GM19193 (cell line): ENCODE data around the gene FAM174C.

Source experiments
- POLR2A ChIP-seq: IDR thresholded peaks from 4 replicates; pipeline ENCODE4 v1.6.1; 2011; ENCODE audit not compliant: insufficient read depth, insufficient read length; ENCODE audit errors: extremely low read depth

FAM174C gene

GRCh38 chr19:1243768-1244692 lies 31.3 kb upstream of the FAM174C start:
- no peak for TF ChIP-seq POLR2A

GRCh38 chr19:1244693-1245451 lies 30.5 kb upstream of the FAM174C start:
- TF ChIP-seq POLR2A: no peak

GRCh38 chr19:1245494-1246264 lies 29.7 kb upstream of the FAM174C start:
- TF ChIP-seq POLR2A: no peak

- no peak for TF ChIP-seq POLR2A
Observed at GRCh38 chr19:1247748-1248138, 27.6 kb upstream of the FAM174C start.

- TF ChIP-seq POLR2A: peak; percentile 94
Observed at GRCh38 chr19:1248139-1248785, 27.1 kb upstream of the FAM174C start, which contains the start of gene MIDN. Gene MIDN, plus strand, starts transcription at chr19:1248583. Its CDS starts 1,714 bp downstream, at chr19:1250297.

GRCh38 chr19:1248786-1249297 lies 26.5 kb upstream of the FAM174C start:
- TF ChIP-seq POLR2A: no peak

GRCh38 chr19:1249298-1249989 lies 25.9 kb upstream of the FAM174C start:
- TF ChIP-seq POLR2A: peak; percentile 87

- TF ChIP-seq POLR2A: no peak
Observed at GRCh38 chr19:1249990-1250436, 25.3 kb upstream of the FAM174C start.

- peak; percentile 18 for TF ChIP-seq POLR2A
Observed at GRCh38 chr19:1250437-1251260, 24.7 kb upstream of the FAM174C start.

GRCh38 chr19:1251330-1252220 lies 23.8 kb upstream of the FAM174C start:
- peak; percentile 34 for TF ChIP-seq POLR2A

GRCh38 chr19:1252221-1252820 lies 23.0 kb upstream of the FAM174C start:
- no peak for TF ChIP-seq POLR2A
